Keratinocyte (primary cell): ENCODE results near the gene ARID3B. TPM values are rescaled to one million over a fixed set of nuclear protein-coding genes. Genes with fewer than 3 reads are reported as not detected.

Source experiments
- DNase-seq: peaks from one replicate; pipeline ENCODE4 v3.0.0-alpha.2; 2011; ENCODE audit warnings: low read depth, missing footprints, low spot score
- FAIRE-seq: peaks from 2 replicates; lab custom pipeline; 2011; peaks lifted over from hg19 to GRCh38; lab: Jason Lieb, UNC
- H2AFZ ChIP-seq: 2 replicates; pipeline ENCODE4 v1.6.0; 2012; ENCODE audit warnings: low read length, control low read depth, inconsistent platforms; ENCODE audit not compliant: control insufficient read depth
- H3K27ac ChIP-seq: 2 replicates; pipeline ENCODE4 v1.5.1; 2011; ENCODE audit warnings: low read length; ENCODE audit not compliant: control insufficient read depth, insufficient read depth
- H3K27me3 ChIP-seq: 3 replicates; pipeline ENCODE4 v1.6.0; 2011; ENCODE audit warnings: low read length; ENCODE audit not compliant: control insufficient read depth, insufficient read depth; ENCODE audit errors: extremely low read depth
- H3K36me3 ChIP-seq, 2 experiments: 2 replicates in 1 of 2; 3 replicates in 1 of 2; pipeline ENCODE4 v1.5.1; 2011; ENCODE audit warnings: low read length in 2 of 2, mild to moderate bottlenecking in 1 of 2; ENCODE audit not compliant: control insufficient read depth in 2 of 2, insufficient read depth in 2 of 2; ENCODE audit errors: extremely low read depth in 1 of 2
- H3K4me1 ChIP-seq: 3 replicates; pipeline ENCODE4 v1.5.1; 2011; ENCODE audit warnings: low read length; ENCODE audit not compliant: control insufficient read depth, insufficient read depth; ENCODE audit errors: extremely low read depth
- H3K4me2 ChIP-seq: 3 replicates; pipeline ENCODE4 v1.6.0; 2011; ENCODE audit warnings: low read depth, low read length; ENCODE audit not compliant: control insufficient read depth, insufficient read depth; ENCODE audit errors: extremely low read depth
- H3K4me3 ChIP-seq, 3 experiments: fragments of 200-600 bp in 1 of 3; sonication (generic) in 1 of 3; 2 replicates in 2 of 3; 3 replicates in 1 of 3; pipeline ENCODE4 v1.5.1; 2011 to 2016; ENCODE audit warnings: low read length in 3 of 3, mild to moderate bottlenecking in 3 of 3, control low read depth in 2 of 3, inconsistent platforms in 1 of 3, low read depth in 1 of 3, mixed read lengths in 1 of 3, mixed run types in 1 of 3, moderate library complexity in 1 of 3; ENCODE audit not compliant: control insufficient read depth in 2 of 3, insufficient read depth in 2 of 3; ENCODE audit errors: extremely low read depth in 1 of 3
- H3K79me2 ChIP-seq: 2 replicates; pipeline ENCODE4 v1.6.0; 2012; ENCODE audit warnings: low read length; ENCODE audit not compliant: control insufficient read depth, insufficient read depth
- H3K9ac ChIP-seq: 3 replicates; pipeline ENCODE4 v1.6.0; 2011; ENCODE audit warnings: low read length; ENCODE audit not compliant: control insufficient read depth, insufficient read depth; ENCODE audit errors: extremely low read depth
- H3K9me1 ChIP-seq: 3 replicates; pipeline ENCODE4 v1.6.0; 2011; ENCODE audit warnings: low read length; ENCODE audit not compliant: control insufficient read depth, insufficient read depth; ENCODE audit errors: extremely low read depth
- H3K9me3 ChIP-seq: 2 replicates; pipeline ENCODE4 v1.5.1; 2012; ENCODE audit warnings: low read depth, low read length; ENCODE audit not compliant: control insufficient read depth
- H4K20me1 ChIP-seq: 3 replicates; pipeline ENCODE4 v1.6.0; 2011; ENCODE audit warnings: low read length; ENCODE audit not compliant: control insufficient read depth, insufficient read depth; ENCODE audit errors: extremely low read depth
- EZH2 ChIP-seq: IDR thresholded peaks from one replicate; pipeline ENCODE4 v1.6.1; 2012; ENCODE audit warnings: inconsistent platforms, mild to moderate bottlenecking, low read length, moderate library complexity
- dilution Hi-C: fragments of 300-500 bp; cut with MboI; formaldehyde crosslinking; loops from one replicate; pipeline ENCODE4 v1.7.0; 2020; ENCODE audit warnings: low sequenced_read_pairs; ENCODE audit not compliant: extremely low pct_ligation_motif_present
- polyA plus RNA-seq, 5 experiments: library from polyadenylated mRNA; depleted of rRNA in 3 of 5; stranded (reverse) in 3 of 5; stranded (forward) in 1 of 5; unstranded in 1 of 5; fragments of >200 nt; gene quantifications; 1 replicate in 1 of 5; 2 replicates in 3 of 5; 3 replicates in 1 of 5; pipeline versions ENCODE4 v1.2.1 to v1.2.3, GENCODE V29; 2011 to 2012; ENCODE audit warnings: missing spikeins in 2 of 5, low read depth in 1 of 5, low replicate concordance in 1 of 5
- TF ChIP-seq, protein P1 (sequence below), 3 experiments: IDR thresholded peaks in 1 of 3; conservative IDR thresholded peaks in 1 of 3; optimal IDR thresholded peaks in 1 of 3; 2 replicates in 2 of 3; 3 replicates in 1 of 3; pipeline versions ENCODE3 to v1.5.1; 2011; ENCODE audit warnings: low read length in 3 of 3, mild to moderate bottlenecking in 3 of 3, moderate library complexity in 2 of 3, control low read depth in 1 of 3, inconsistent platforms in 1 of 3; ENCODE audit not compliant: insufficient read depth in 2 of 3; ENCODE audit errors: extremely low read depth in 1 of 3

ARID3B gene
- polyA plus RNA-seq, 1 donor (not counting 4 experiments of a cell fraction or from before 2014, with no cell fraction given) = 3.6 TPM

DNA sequence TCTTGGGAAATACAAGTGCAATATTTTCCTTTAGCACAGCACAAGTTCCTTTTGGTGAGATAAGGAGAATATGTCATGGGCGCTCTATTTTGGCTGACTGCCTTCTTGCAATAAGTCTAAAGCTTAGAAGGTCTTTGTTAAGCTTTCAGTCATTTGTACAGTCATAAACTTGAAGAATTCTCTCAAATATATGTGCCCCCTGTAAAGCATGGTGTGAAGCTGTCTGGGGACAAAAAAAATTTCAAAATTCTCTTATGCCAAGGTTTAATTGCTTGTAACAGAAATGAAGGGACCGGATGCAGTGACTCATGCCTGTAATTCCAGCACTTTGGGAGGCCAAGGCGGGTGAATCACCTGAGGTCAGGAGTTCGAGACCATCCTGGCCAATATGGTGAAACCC lies 21.7 kb upstream of the ARID3B start:
- Histone ChIP-seq H3K9me3 (no peaks in the 10 kb centered on the region), H3K4me1 (peaks cover 20% of the 10 kb centered on the region), H3K27me3 (no peaks in the 10 kb centered on the region), H2AFZ (no peak overlapping the region), H3K9me1 (no peaks in the 10 kb centered on the region), H3K9ac (no peak overlapping the region), H4K20me1 (no peaks in the 10 kb centered on the region), H3K79me2 (no peaks in the 10 kb centered on the region), H3K4me3 (no peak overlapping the region), H3K27ac (no peak overlapping the region), H3K4me2 (no peak overlapping the region), H3K36me3 (no peaks in the 10 kb centered on the region)
- TF ChIP-seq EZH2 = no peak
- TF ChIP-seq, protein P1, sequence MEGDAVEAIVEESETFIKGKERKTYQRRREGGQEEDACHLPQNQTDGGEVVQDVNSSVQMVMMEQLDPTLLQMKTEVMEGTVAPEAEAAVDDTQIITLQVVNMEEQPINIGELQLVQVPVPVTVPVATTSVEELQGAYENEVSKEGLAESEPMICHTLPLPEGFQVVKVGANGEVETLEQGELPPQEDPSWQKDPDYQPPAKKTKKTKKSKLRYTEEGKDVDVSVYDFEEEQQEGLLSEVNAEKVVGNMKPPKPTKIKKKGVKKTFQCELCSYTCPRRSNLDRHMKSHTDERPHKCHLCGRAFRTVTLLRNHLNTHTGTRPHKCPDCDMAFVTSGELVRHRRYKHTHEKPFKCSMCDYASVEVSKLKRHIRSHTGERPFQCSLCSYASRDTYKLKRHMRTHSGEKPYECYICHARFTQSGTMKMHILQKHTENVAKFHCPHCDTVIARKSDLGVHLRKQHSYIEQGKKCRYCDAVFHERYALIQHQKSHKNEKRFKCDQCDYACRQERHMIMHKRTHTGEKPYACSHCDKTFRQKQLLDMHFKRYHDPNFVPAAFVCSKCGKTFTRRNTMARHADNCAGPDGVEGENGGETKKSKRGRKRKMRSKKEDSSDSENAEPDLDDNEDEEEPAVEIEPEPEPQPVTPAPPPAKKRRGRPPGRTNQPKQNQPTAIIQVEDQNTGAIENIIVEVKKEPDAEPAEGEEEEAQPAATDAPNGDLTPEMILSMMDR (optimal IDR thresholded peaks at IDR 0.05 in 1 of 3, IDR thresholded peaks at IDR 0.05 in 1 of 3, conservative IDR thresholded peaks at IDR 0.05 in 1 of 3; ENCODE audit: extremely low read depth in 1 of 3, insufficient read depth in 2 of 3, low read length in 3 of 3) = no peak
- dilution Hi-C loops = no loop called here
- no peak for DNase-seq
- no peak for FAIRE-seq

DNA sequence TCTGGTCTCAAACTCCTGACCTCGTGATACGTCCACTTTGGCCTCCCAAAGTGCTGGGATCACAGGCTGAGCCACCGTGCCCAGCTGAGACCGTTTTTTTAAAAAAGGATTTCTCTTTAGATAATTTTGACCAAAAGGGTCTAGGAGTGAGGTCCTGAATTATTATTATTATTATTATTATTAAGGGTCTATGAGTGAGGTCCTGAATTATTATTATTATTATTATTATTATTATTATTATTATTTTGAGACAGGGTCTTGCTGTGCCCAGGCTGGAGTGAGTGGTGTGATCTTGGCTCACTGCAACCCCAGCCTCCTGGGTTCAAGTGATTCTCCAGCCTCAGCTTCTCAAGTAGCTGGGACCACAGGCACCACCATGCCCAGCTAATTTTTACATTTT lies 20.6 kb upstream of the ARID3B start:
- Histone ChIP-seq H3K4me3 (no peak overlapping the region), H2AFZ (no peak overlapping the region), H3K4me2 (no peak overlapping the region), H3K9me3 (no peaks in the 10 kb centered on the region), H3K9me1 (no peaks in the 10 kb centered on the region), H3K9ac (no peak overlapping the region), H3K36me3 (no peaks in the 10 kb centered on the region), H4K20me1 (no peaks in the 10 kb centered on the region), H3K4me1 (peaks cover 25% of the 10 kb centered on the region), H3K27me3 (no peaks in the 10 kb centered on the region), H3K27ac (no peak overlapping the region), H3K79me2 (no peaks in the 10 kb centered on the region)
- DNase-seq (no peak), FAIRE-seq (no peak)
- TF ChIP-seq, protein P1 (optimal IDR thresholded peaks at IDR 0.05 in 1 of 3, IDR thresholded peaks at IDR 0.05 in 1 of 3, conservative IDR thresholded peaks at IDR 0.05 in 1 of 3; ENCODE audit: extremely low read depth in 1 of 3, insufficient read depth in 2 of 3, low read length in 3 of 3) = no peak
- TF ChIP-seq EZH2 = no peak
- dilution Hi-C loops = no loop called here
